Glutamatergic neuron (in vitro differentiated cells): ENCODE measurements around the gene RNASEH1. TPM values are rescaled to one million over a fixed set of nuclear protein-coding genes. Genes with fewer than 3 reads are reported as not detected.

Source experiments
- DNase-seq: peaks from one replicate; pipeline ENCODE4 v3.0.0; 2022
- H3K27ac Mint-ChIP-seq: one replicate; pipeline ENCODE4 v1.8.0; 2020; ENCODE audit warnings: mild to moderate bottlenecking, mixed read lengths, inconsistent platforms; ENCODE audit not compliant: unreplicated experiment
- H3K27me3 Mint-ChIP-seq: one replicate; pipeline ENCODE4 v1.8.0; 2020; ENCODE audit warnings: mild to moderate bottlenecking, moderate library complexity, mixed read lengths, inconsistent platforms; ENCODE audit not compliant: unreplicated experiment
- H3K36me3 Mint-ChIP-seq: one replicate; pipeline ENCODE4 v1.8.0; 2020; ENCODE audit warnings: mild to moderate bottlenecking, mixed read lengths, inconsistent platforms; ENCODE audit not compliant: unreplicated experiment
- H3K4me1 Mint-ChIP-seq: one replicate; pipeline ENCODE4 v1.8.0; 2020; ENCODE audit warnings: mild to moderate bottlenecking, low read depth, mixed read lengths, inconsistent platforms; ENCODE audit not compliant: unreplicated experiment
- H3K4me3 Mint-ChIP-seq: one replicate; pipeline ENCODE4 v1.8.0; 2020; ENCODE audit warnings: mild to moderate bottlenecking, mixed read lengths, inconsistent platforms; ENCODE audit not compliant: unreplicated experiment
- H3K9me3 Mint-ChIP-seq: one replicate; pipeline ENCODE4 v1.8.0; 2020; ENCODE audit warnings: mild to moderate bottlenecking, moderate library complexity, mixed read lengths, inconsistent platforms; ENCODE audit not compliant: unreplicated experiment
- CTCF ChIP-seq: fragments of 200-600 bp; sonication (generic); IDR thresholded peaks from one replicate; pipeline ENCODE4 v1.5.0; 2021; ENCODE audit not compliant: partially characterized antibody, unreplicated experiment
- total RNA-seq: library from RNA; stranded (reverse); fragmentation: NEBNext Ultra II Directional; extraction: Animal tissue kit (Norgen Biotek cat#: 25700); gene quantifications from one replicate; pipeline ENCODE4 v1.2.1, GENCODE V29; 2021; ENCODE audit not compliant: unreplicated experiment

RNASEH1 gene
- total RNA-seq, 1 donor from 2014 or later = 34.6 TPM

- H3K4me3 Mint-ChIP-seq = no peak overlapping the region
- H3K9me3 Mint-ChIP-seq = peaks cover 7% of the 10 kb centered on the region
- TF ChIP-seq CTCF = no peak
- no peak for DNase-seq
- no peak overlapping the region for H3K27ac Mint-ChIP-seq
- no peaks in the 10 kb centered on the region for H3K4me1 Mint-ChIP-seq
- H3K27me3 Mint-ChIP-seq = peaks cover 2% of the 10 kb centered on the region
- H3K36me3 Mint-ChIP-seq = no peaks in the 10 kb centered on the region
Observed at GRCh38 chr2:3600256-3600855, 42.2 kb upstream of the RNASEH1 start.

- H3K27me3 Mint-ChIP-seq = peaks cover 2% of the 10 kb centered on the region
- peaks cover 7% of the 10 kb centered on the region for H3K9me3 Mint-ChIP-seq
- no peaks in the 10 kb centered on the region for H3K4me1 Mint-ChIP-seq
- no peak overlapping the region for H3K4me3 Mint-ChIP-seq
- no peak for TF ChIP-seq CTCF
- no peak for DNase-seq
- no peaks in the 10 kb centered on the region for H3K36me3 Mint-ChIP-seq
- H3K27ac Mint-ChIP-seq = no peak overlapping the region
Observed at GRCh38 chr2:3598912-3599854, 41.0 kb upstream of the RNASEH1 start.

- no peak for DNase-seq
- no peak for TF ChIP-seq CTCF
- Mint-ChIP-seq H3K27ac (no peak overlapping the region), H3K9me3 (peaks cover 7% of the 10 kb centered on the region), H3K4me3 (no peak overlapping the region), H3K36me3 (peaks cover 2% of the 10 kb centered on the region), H3K27me3 (peaks cover 2% of the 10 kb centered on the region), H3K4me1 (no peaks in the 10 kb centered on the region)
Observed at GRCh38 chr2:3598197-3598910, 40.2 kb upstream of the RNASEH1 start.

GRCh38 chr2:3597567-3597966 is 39.4 kb upstream of the RNASEH1 start:
- no peak for TF ChIP-seq CTCF
- no peak overlapping the region for H3K27ac Mint-ChIP-seq

More at GRCh38 chr2:3597567-3597966, 39.4 kb upstream of the RNASEH1 start:
- H3K4me1 Mint-ChIP-seq = no peaks in the 10 kb centered on the region
- DNase-seq = no peak
- H3K27me3 Mint-ChIP-seq = peaks cover 2% of the 10 kb centered on the region
- peaks cover 8% of the 10 kb centered on the region for H3K36me3 Mint-ChIP-seq
- H3K9me3 Mint-ChIP-seq = peaks cover 8% of the 10 kb centered on the region
- no peak overlapping the region for H3K4me3 Mint-ChIP-seq
